Neural crest cell (in vitro differentiated cells): ENCODE data around the gene DDIAS. TPM values are rescaled to one million over a fixed set of nuclear protein-coding genes. Genes with fewer than 3 reads are reported as not detected.

Experiments used
- DNase-seq: peaks from one replicate; pipeline ENCODE4 v3.0.0; 2021; ENCODE audit warnings: low read depth, mixed read lengths, low spot score
- H3K27ac Mint-ChIP-seq: one replicate; pipeline ENCODE4 v1.8.0; 2021; ENCODE audit warnings: mild to moderate bottlenecking, mixed read lengths; ENCODE audit not compliant: unreplicated experiment
- H3K27me3 Mint-ChIP-seq: 2 replicates; pipeline ENCODE4 v1.8.0; 2021; ENCODE audit warnings: low read depth, mild to moderate bottlenecking, mixed read lengths
- H3K36me3 Mint-ChIP-seq: 2 replicates; pipeline ENCODE4 v1.8.0; 2021; ENCODE audit warnings: low read depth, mild to moderate bottlenecking, mixed read lengths
- H3K4me1 Mint-ChIP-seq: 2 replicates; pipeline ENCODE4 v1.8.0; 2021; ENCODE audit warnings: mixed read lengths
- H3K4me3 Mint-ChIP-seq: one replicate; pipeline ENCODE4 v1.8.0; 2021; ENCODE audit warnings: mild to moderate bottlenecking, mixed read lengths
- H3K9me3 Mint-ChIP-seq: 2 replicates; pipeline ENCODE4 v1.8.0; 2021; ENCODE audit warnings: mixed read lengths
- total RNA-seq: library from RNA; stranded (reverse); gene quantifications from 2 replicates; pipeline ENCODE4 v1.2.1, GENCODE V29; 2021
- TF ChIP-seq, protein P1 (sequence below): fragments of 200-600 bp; sonication (generic); conservative IDR thresholded peaks from 2 replicates; pipeline ENCODE4 v1.5.0; 2021; ENCODE audit warnings: antibody characterized with exemption, mild to moderate bottlenecking

DDIAS gene
- total RNA-seq, 1 donor from 2014 or later: 23.2 TPM

DNA sequence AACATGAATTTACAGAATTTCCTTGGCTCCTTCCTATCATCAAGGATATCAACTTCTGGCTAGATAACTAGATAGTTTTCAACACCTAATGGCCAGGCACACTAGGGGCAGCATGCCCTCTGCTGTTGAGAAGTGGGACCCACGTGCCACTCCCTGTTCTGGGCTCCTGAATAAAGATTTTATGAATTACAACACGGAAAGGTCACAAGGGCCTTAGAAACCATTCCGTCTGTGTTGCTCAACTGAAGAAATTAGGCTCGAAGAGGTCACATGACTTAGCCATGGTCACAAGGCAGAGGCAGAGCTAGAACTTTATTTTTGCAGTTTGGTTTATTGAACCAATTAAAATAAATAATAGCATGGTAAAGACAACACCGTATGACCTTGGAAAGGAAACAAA lies 37.3 kb upstream of the DDIAS start:
- H3K36me3 Mint-ChIP-seq: no peaks in the 10 kb centered on the region
- peaks cover 11% of the 10 kb centered on the region for H3K4me1 Mint-ChIP-seq
- TF ChIP-seq, protein P1, sequence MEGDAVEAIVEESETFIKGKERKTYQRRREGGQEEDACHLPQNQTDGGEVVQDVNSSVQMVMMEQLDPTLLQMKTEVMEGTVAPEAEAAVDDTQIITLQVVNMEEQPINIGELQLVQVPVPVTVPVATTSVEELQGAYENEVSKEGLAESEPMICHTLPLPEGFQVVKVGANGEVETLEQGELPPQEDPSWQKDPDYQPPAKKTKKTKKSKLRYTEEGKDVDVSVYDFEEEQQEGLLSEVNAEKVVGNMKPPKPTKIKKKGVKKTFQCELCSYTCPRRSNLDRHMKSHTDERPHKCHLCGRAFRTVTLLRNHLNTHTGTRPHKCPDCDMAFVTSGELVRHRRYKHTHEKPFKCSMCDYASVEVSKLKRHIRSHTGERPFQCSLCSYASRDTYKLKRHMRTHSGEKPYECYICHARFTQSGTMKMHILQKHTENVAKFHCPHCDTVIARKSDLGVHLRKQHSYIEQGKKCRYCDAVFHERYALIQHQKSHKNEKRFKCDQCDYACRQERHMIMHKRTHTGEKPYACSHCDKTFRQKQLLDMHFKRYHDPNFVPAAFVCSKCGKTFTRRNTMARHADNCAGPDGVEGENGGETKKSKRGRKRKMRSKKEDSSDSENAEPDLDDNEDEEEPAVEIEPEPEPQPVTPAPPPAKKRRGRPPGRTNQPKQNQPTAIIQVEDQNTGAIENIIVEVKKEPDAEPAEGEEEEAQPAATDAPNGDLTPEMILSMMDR: peak; percentile 72
- H3K27ac Mint-ChIP-seq: no peak overlapping the region
- peak; percentile 42 for DNase-seq
- no peaks in the 10 kb centered on the region for H3K9me3 Mint-ChIP-seq
- H3K27me3 Mint-ChIP-seq: no peaks in the 10 kb centered on the region
- no peak overlapping the region for H3K4me3 Mint-ChIP-seq

DNA sequence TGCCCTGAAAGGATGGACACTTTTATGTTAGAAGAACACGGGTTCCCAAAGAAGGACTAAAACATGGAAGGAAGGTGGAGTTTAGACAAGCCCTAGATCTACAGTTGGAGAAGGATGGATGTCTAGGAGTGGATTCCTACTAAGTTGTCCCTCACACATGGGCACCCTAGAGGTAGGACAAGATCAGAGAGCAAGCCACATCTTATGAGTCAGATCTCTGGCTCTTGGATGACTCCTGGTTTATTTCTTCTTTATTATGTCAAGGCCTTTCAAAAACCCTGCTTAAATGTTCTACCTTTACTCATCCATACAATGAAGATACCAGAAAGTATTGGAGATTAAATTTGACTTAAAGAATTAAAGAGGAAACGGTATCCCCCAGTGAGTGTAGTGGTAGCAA lies 35.7 kb upstream of the DDIAS start:
- H3K9me3 Mint-ChIP-seq: no peaks in the 10 kb centered on the region
- H3K27me3 Mint-ChIP-seq: no peaks in the 10 kb centered on the region
- H3K36me3 Mint-ChIP-seq: no peaks in the 10 kb centered on the region
- TF ChIP-seq, protein P1: no peak
- peaks cover 11% of the 10 kb centered on the region for H3K4me1 Mint-ChIP-seq
- DNase-seq: no peak
- H3K4me3 Mint-ChIP-seq: no peak overlapping the region
- H3K27ac Mint-ChIP-seq: no peak overlapping the region

DNA sequence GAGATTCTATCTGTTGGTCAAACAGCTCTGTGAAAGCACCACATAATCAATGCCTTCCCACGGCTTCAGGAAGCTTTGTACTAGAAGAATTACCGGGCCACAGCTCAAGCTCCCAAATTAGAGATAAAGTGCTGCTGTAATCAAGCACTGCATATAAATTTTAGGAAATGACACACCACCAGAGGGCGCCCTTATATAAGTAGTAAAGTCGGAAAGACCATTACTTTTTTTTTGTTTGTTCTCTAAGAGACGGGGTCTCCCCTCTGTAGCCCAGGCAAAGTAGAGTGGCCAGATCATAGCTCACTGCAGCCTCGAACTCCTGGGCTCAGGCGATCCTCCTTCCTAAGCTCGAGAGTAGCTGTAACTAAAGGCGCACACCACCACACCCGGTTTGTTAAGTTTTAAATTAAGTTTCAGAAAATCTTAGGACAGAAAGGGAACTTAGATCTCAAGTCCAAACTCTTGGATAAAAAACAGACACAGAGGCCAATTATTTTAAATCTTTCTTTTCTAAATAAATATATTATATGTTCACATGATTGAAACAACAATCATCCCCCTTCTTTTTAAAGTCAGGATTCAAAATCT lies 33.9 kb upstream of the DDIAS start:
- no peak overlapping the region for H3K4me3 Mint-ChIP-seq
- peak overlapping the region; percentile 2 for H3K27ac Mint-ChIP-seq
- DNase-seq: peak; percentile 90
- no peaks in the 10 kb centered on the region for H3K9me3 Mint-ChIP-seq
- peaks cover 11% of the 10 kb centered on the region for H3K4me1 Mint-ChIP-seq
- H3K36me3 Mint-ChIP-seq: no peaks in the 10 kb centered on the region
- TF ChIP-seq, protein P1: peak; percentile 88
- no peaks in the 10 kb centered on the region for H3K27me3 Mint-ChIP-seq

DNA sequence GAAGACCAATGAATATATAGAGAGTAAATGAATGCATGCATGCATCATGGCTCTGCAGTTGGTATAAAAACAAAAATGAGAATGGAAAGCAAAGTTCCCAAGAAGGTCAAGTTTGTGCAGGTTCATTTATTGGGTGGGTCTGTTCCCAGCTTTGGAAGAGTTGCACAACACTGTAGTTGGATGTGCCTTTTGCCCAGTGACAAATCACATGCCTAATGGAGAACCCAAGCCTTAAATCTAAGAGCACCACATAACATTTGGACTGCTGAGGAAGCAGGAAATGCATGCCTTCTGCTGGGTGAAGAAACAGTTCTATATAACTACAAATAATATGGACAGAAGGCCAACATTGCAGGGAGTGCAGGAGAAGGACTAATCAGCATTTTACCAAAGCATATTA lies 31.9 kb upstream of the DDIAS start:
- DNase-seq: no peak
- Mint-ChIP-seq H3K4me3 (no peak overlapping the region), H3K27me3 (no peaks in the 10 kb centered on the region), H3K27ac (no peak overlapping the region), H3K9me3 (no peaks in the 10 kb centered on the region), H3K4me1 (peaks cover 6% of the 10 kb centered on the region), H3K36me3 (no peaks in the 10 kb centered on the region)
- TF ChIP-seq, protein P1: no peak

DNA sequence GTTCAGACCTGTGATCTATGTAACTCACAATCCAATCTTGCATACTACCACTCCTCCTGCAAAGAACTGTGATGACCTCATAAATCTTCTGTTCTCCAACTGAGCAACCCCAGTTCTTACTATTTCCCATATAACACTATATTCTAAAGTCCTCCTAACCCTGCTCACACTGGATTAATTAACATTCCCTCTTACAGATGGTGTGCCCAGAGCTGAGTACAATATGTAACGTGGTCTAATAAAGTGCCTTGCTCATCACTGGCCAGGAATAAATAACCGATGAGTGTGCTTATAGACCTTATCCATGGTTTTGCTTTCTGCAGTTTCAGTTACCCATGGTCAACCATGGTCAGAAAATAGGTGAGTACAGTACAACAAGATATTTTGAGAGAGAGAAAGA lies 29.9 kb upstream of the DDIAS start:
- no peak for DNase-seq
- no peak overlapping the region for H3K27ac Mint-ChIP-seq
- peaks cover 2% of the 10 kb centered on the region for H3K9me3 Mint-ChIP-seq
- H3K4me3 Mint-ChIP-seq: no peak overlapping the region
- peaks cover 6% of the 10 kb centered on the region for H3K4me1 Mint-ChIP-seq
- TF ChIP-seq, protein P1: no peak
- no peaks in the 10 kb centered on the region for H3K27me3 Mint-ChIP-seq
- peaks cover 12% of the 10 kb centered on the region for H3K36me3 Mint-ChIP-seq
